ENCODE measurements around the gene AATF.

The AATF gene

DNA sequence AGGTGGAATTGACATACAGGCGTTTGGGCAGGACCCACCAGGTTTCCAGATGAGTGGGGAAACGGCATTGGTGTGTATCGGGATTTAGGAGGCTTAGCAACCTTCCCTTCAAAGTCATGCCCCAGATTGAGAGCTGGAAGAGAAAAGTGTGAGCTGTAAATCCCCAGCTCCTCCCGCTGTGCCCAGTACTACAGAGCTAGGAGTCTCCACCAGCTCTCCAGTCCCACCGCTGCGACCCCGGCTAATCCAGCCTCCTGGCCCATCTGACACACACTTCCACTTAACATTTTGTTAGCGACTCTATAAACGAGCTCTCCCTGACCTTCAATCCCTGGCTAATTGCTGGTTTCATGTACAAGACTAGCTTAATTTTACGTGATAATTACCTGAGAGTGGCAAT lies 41.3 kb upstream of the AATF start:
- TF ChIP-seq, protein P1, sequence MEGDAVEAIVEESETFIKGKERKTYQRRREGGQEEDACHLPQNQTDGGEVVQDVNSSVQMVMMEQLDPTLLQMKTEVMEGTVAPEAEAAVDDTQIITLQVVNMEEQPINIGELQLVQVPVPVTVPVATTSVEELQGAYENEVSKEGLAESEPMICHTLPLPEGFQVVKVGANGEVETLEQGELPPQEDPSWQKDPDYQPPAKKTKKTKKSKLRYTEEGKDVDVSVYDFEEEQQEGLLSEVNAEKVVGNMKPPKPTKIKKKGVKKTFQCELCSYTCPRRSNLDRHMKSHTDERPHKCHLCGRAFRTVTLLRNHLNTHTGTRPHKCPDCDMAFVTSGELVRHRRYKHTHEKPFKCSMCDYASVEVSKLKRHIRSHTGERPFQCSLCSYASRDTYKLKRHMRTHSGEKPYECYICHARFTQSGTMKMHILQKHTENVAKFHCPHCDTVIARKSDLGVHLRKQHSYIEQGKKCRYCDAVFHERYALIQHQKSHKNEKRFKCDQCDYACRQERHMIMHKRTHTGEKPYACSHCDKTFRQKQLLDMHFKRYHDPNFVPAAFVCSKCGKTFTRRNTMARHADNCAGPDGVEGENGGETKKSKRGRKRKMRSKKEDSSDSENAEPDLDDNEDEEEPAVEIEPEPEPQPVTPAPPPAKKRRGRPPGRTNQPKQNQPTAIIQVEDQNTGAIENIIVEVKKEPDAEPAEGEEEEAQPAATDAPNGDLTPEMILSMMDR (IDR thresholded peaks at IDR 0.05; ENCODE audit: poor library complexity, severe bottlenecking), result no peak
- ATAC-seq (ENCODE audit: low read depth), result no peak

DNA sequence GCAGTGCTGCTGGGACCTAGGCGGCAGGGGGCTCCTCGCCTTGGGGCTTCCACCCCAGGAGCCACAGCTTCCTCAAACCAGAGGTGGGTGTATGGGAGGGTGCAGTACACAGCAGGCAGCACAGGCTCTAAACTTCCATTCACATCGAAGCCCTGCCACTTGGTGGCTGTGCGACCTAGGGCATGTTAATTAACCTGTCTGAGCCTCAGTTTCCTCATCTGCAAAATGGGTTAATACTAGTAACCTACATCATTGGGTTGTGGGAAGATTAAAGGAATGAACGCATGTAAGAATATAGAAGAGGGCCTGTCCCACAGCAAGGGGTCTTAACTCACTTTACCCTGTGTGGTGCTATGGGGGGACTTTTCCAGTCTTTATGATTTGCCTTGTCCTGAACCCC lies 38.2 kb upstream of the AATF start:
- no peak for ATAC-seq (ENCODE audit: low read depth)
- TF ChIP-seq, protein P1 (IDR thresholded peaks at IDR 0.05; ENCODE audit: poor library complexity, severe bottlenecking), result no peak
- Histone ChIP-seq H3K36me3 (ENCODE audit: low read depth) (no peaks in the 10 kb centered on the region), H3K4me3 (ENCODE audit: severe bottlenecking) (no peak overlapping the region), H3K27ac (ENCODE audit: poor library complexity, severe bottlenecking) (no peak overlapping the region), H3K27me3 (ENCODE audit: insufficient read depth, poor library complexity, severe bottlenecking) (no peaks in the 10 kb centered on the region), H3K9me3 (ENCODE audit: severe bottlenecking) (no peaks in the 10 kb centered on the region), H3K4me1 (ENCODE audit: insufficient read depth, poor library complexity, severe bottlenecking) (no peaks in the 10 kb centered on the region)
- no peak for DNase-seq (ENCODE audit: low spot score)

More for the DNA sequence above, 41.3 kb upstream of the AATF start:
- Histone ChIP-seq H3K4me1 (ENCODE audit: insufficient read depth, poor library complexity, severe bottlenecking) (no peaks in the 10 kb centered on the region), H3K36me3 (ENCODE audit: low read depth) (no peaks in the 10 kb centered on the region), H3K27ac (ENCODE audit: poor library complexity, severe bottlenecking) (no peak overlapping the region), H3K4me3 (ENCODE audit: severe bottlenecking) (no peak overlapping the region), H3K27me3 (ENCODE audit: insufficient read depth, poor library complexity, severe bottlenecking) (no peaks in the 10 kb centered on the region), H3K9me3 (ENCODE audit: severe bottlenecking) (no peaks in the 10 kb centered on the region)
- DNase-seq (ENCODE audit: low spot score), result no peak

GRCh38 chr17:36911001-36911400 lies 37.8 kb upstream of the AATF start:
- Histone ChIP-seq H3K36me3 (ENCODE audit: low read depth) (no peaks in the 10 kb centered on the region), H3K4me3 (ENCODE audit: severe bottlenecking) (no peak overlapping the region), H3K4me1 (ENCODE audit: insufficient read depth, poor library complexity, severe bottlenecking) (no peaks in the 10 kb centered on the region), H3K9me3 (ENCODE audit: severe bottlenecking) (no peaks in the 10 kb centered on the region), H3K27ac (ENCODE audit: poor library complexity, severe bottlenecking) (no peak overlapping the region), H3K27me3 (ENCODE audit: insufficient read depth, poor library complexity, severe bottlenecking) (no peaks in the 10 kb centered on the region)
- no peak for DNase-seq (ENCODE audit: low spot score)
- ATAC-seq (ENCODE audit: low read depth), result no peak
- TF ChIP-seq, protein P1 (IDR thresholded peaks at IDR 0.05; ENCODE audit: poor library complexity, severe bottlenecking), result no peak

DNA sequence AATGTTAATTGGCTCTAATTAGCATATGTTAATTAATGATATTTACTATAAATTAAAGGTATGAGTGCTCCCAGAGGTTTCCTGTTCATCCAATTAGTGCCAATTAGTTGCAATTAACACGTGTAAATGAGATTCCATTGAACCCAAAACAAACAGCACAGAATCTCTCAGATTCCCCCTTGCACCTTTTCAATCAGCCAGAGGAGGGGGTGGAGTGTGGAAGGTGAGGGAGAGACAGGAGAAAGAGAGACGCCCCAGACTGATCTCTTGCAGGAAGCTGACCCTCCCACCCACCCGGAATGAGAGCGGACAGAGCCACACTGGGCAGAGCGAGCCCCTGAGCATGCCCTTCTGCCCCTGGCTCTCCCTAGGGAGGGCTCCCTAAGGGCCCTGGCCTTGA lies 35.6 kb upstream of the AATF start:
- H3K9me3 ChIP-seq (ENCODE audit: severe bottlenecking), result no peaks in the 10 kb centered on the region
- H3K4me3 ChIP-seq (ENCODE audit: severe bottlenecking), result no peak overlapping the region
- ATAC-seq (ENCODE audit: low read depth) (no peak), DNase-seq (ENCODE audit: low spot score) (no peak)
- no peaks in the 10 kb centered on the region for H3K27me3 ChIP-seq (ENCODE audit: insufficient read depth, poor library complexity, severe bottlenecking)
- no peaks in the 10 kb centered on the region for H3K36me3 ChIP-seq (ENCODE audit: low read depth)
- TF ChIP-seq, protein P1 (IDR thresholded peaks at IDR 0.05; ENCODE audit: poor library complexity, severe bottlenecking), result no peak
- H3K27ac ChIP-seq (ENCODE audit: poor library complexity, severe bottlenecking), result no peak overlapping the region
- no peaks in the 10 kb centered on the region for H3K4me1 ChIP-seq (ENCODE audit: insufficient read depth, poor library complexity, severe bottlenecking)

DNA sequence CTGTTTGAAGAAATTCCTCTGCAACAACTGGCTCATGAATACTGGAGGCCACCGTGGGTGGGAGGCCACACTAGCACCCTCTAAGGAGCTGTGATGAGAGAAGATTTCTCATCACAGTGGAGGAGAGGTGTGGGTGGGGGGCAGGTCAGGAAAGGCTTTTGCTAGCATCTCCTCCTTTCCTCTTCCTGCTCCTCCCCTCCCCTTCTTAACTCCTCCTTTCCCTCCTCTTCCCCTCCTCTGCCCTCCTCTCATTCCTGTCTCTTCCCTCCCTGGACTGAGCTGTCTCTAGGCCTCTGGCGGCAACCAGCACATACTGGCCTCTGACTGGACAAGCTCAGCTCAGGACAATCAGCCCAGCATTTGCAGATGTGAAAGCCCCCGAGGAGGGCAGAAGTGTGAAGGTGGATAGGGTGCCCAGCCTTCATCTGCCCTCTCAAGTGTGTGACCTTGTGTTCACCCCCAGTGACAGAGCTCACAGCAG lies 30.5 kb upstream of the AATF start:
- ATAC-seq (ENCODE audit: low read depth), result no peak
- TF ChIP-seq, protein P1 (IDR thresholded peaks at IDR 0.05; ENCODE audit: poor library complexity, severe bottlenecking), result no peak
- H3K4me3 ChIP-seq (ENCODE audit: severe bottlenecking), result no peak overlapping the region
- H3K36me3 ChIP-seq (ENCODE audit: low read depth), result no peaks in the 10 kb centered on the region
- H3K4me1 ChIP-seq (ENCODE audit: insufficient read depth, poor library complexity, severe bottlenecking), result peaks cover 26% of the 10 kb centered on the region
- no peak for DNase-seq (ENCODE audit: low spot score)
- H3K27me3 ChIP-seq (ENCODE audit: insufficient read depth, poor library complexity, severe bottlenecking), result no peaks in the 10 kb centered on the region
- no peaks in the 10 kb centered on the region for H3K9me3 ChIP-seq (ENCODE audit: severe bottlenecking)
- no peak overlapping the region for H3K27ac ChIP-seq (ENCODE audit: poor library complexity, severe bottlenecking)
